GM19452 (cell line): ENCODE measurements around the gene MX1.
A peak's percentile ranks its signal among the peaks of the same experiment; 100 is the strongest.

ENCODE experiments used
- ATAC-seq: cut with Tn5 transposase; IDR thresholded peaks from one replicate; pipeline ENCODE4 v1.9.1; 2021; ENCODE audit not compliant: unreplicated experiment

The MX1 gene

GRCh38 chr21:41425954-41426675, at the start of gene MX1:
MX1 (plus strand) TSS chr21:41426239; CDS start chr21:41432071, 5,832 bp downstream.
- ATAC-seq = peak; percentile 78

GRCh38 chr21:41377715-41378114, 48.3 kb upstream of the MX1 start:
- no peak for ATAC-seq

GRCh38 chr21:41378849-41379248, 47.2 kb upstream of the MX1 start:
- ATAC-seq = no peak

- ATAC-seq = no peak
Measured at GRCh38 chr21:41379901-41380300, 46.1 kb upstream of the MX1 start.

- ATAC-seq = no peak
Measured at GRCh38 chr21:41381731-41382130, 44.3 kb upstream of the MX1 start.

GRCh38 chr21:41387042-41387819, 38.8 kb upstream of the MX1 start:
- no peak for ATAC-seq

GRCh38 chr21:41387824-41388223, 38.2 kb upstream of the MX1 start:
- no peak for ATAC-seq

- no peak for ATAC-seq
Measured at GRCh38 chr21:41388259-41388658, 37.8 kb upstream of the MX1 start.

GRCh38 chr21:41390043-41390639, 35.9 kb upstream of the MX1 start:
- ATAC-seq = no peak

GRCh38 chr21:41393876-41394465, 32.1 kb upstream of the MX1 start:
- no peak for ATAC-seq

GRCh38 chr21:41396558-41397075, 29.4 kb upstream of the MX1 start:
- no peak for ATAC-seq

GRCh38 chr21:41397471-41397891, 28.6 kb upstream of the MX1 start:
- no peak for ATAC-seq

GRCh38 chr21:41398251-41398650, 27.8 kb upstream of the MX1 start:
- ATAC-seq = no peak

GRCh38 chr21:41398831-41399230, 27.2 kb upstream of the MX1 start:
- ATAC-seq = no peak

GRCh38 chr21:41399246-41399800, 26.7 kb upstream of the MX1 start:
- no peak for ATAC-seq

- ATAC-seq = no peak
Measured at GRCh38 chr21:41402231-41402630, 23.8 kb upstream of the MX1 start.

- ATAC-seq = no peak
Measured at GRCh38 chr21:41402796-41403195, 23.2 kb upstream of the MX1 start.

- no peak for ATAC-seq
Measured at GRCh38 chr21:41403331-41403730, 22.7 kb upstream of the MX1 start.

- no peak for ATAC-seq
Measured at GRCh38 chr21:41403966-41404365, 22.1 kb upstream of the MX1 start.

GRCh38 chr21:41405321-41405720, 20.7 kb upstream of the MX1 start:
- ATAC-seq = no peak

GRCh38 chr21:41406340-41406739, 19.7 kb upstream of the MX1 start:
- ATAC-seq = no peak
